Measurements from ENCODE around the gene SFN.

GRCh38 chr1:26853600-26853999 is 9.3 kb upstream of the SFN start:
- TF ChIP-seq CTCF (IDR thresholded peaks at IDR 0.05 in 2 of 3, conservative IDR thresholded peaks at IDR 0.05 in 1 of 3; ENCODE audit: borderline replicate concordance in 1 of 3, insufficient read depth in 1 of 3, low read depth in 2 of 3, low read length in 2 of 3) (no peak), REST (IDR thresholded peaks at IDR 0.05; ENCODE audit: low read depth) (no peak), SIN3A (IDR thresholded peaks at IDR 0.05; ENCODE audit: low read depth) (no peak), POLR2A (IDR thresholded peaks at IDR 0.05; ENCODE audit: borderline replicate concordance, extremely low read depth, insufficient read depth, insufficient read length) (no peak), SP1 (IDR thresholded peaks at IDR 0.05; ENCODE audit: low read depth) (no peak), YY1 (IDR thresholded peaks at IDR 0.05; ENCODE audit: extremely low read depth, insufficient replicate concordance, low read depth, low read length) (no peak), EZH2 (IDR thresholded peaks at IDR 0.05) (no peak), CEBPB (IDR thresholded peaks at IDR 0.05; ENCODE audit: low read depth) (no peak), EZH2phosphoT487 (IDR thresholded peaks at IDR 0.05; ENCODE audit: borderline replicate concordance) (no peak), ZFX (IDR thresholded peaks at IDR 0.05) (no peak), POLR2AphosphoS5 (IDR thresholded peaks at IDR 0.05; ENCODE audit: low read depth, low read length) (no peak), ZBTB33 (IDR thresholded peaks at IDR 0.05; ENCODE audit: extremely low read depth, insufficient replicate concordance, low read length) (no peak), CBX3 (IDR thresholded peaks at IDR 0.05; ENCODE audit: low read depth) (no peak)
